Bone marrow (tissue), 2 donors: ENCODE results near the gene DSG2.
"Not testable (repeated sequence)": the region's sequence is repeated elsewhere in the genome, so short reads cannot be mapped to it uniquely, and the experiment has no call there.

Source experiments
- DNase-seq, 2 donors: peaks; one replicate each; lab custom pipeline; 2025; lab: John Stamatoyannopoulos, UW

The DSG2 gene

GRCh38 chr18:31497836-31498573 lies at the start of gene DSG2:
Gene DSG2, plus strand, starts transcription at chr18:31498177. Its CDS starts 75 bp downstream, at chr18:31498252.
- no peak for DNase-seq

- no peak for DNase-seq
These were observed 47.6 kb upstream of the DSG2 start for GRCh38 chr18:31450409-31450808.

GRCh38 chr18:31451625-31452024 lies 46.4 kb upstream of the DSG2 start:
- DNase-seq: no peak

GRCh38 chr18:31454066-31454708 lies 43.8 kb upstream of the DSG2 start:
- no peak for DNase-seq

GRCh38 chr18:31469629-31470028 lies 28.3 kb upstream of the DSG2 start:
- no peak for DNase-seq

GRCh38 chr18:31478688-31479087 lies 19.3 kb upstream of the DSG2 start:
- DNase-seq: no peak

- no peak for DNase-seq
These were observed 15.9 kb upstream of the DSG2 start for GRCh38 chr18:31482051-31482450.

- no peak for DNase-seq
These were observed 14.6 kb upstream of the DSG2 start for GRCh38 chr18:31483396-31483795.

- DNase-seq: no peak
These were observed 13.5 kb upstream of the DSG2 start for GRCh38 chr18:31484461-31484860.

GRCh38 chr18:31486165-31486564 lies 11.8 kb upstream of the DSG2 start:
- DNase-seq: no peak

GRCh38 chr18:31487246-31488015 lies 10.5 kb upstream of the DSG2 start:
- DNase-seq: no peak

GRCh38 chr18:31489311-31489710 lies 8.7 kb upstream of the DSG2 start:
- DNase-seq: no peak

- DNase-seq: no peak
These were observed 7.6 kb upstream of the DSG2 start for GRCh38 chr18:31490387-31490786.

- no peak for DNase-seq
These were observed 7.1 kb upstream of the DSG2 start for GRCh38 chr18:31490833-31491232.

- DNase-seq: no peak
These were observed 6.4 kb upstream of the DSG2 start for GRCh38 chr18:31491586-31491985.

GRCh38 chr18:31492671-31493070 lies 5.3 kb upstream of the DSG2 start:
- DNase-seq: no peak

- no peak for DNase-seq
These were observed 4.8 kb upstream of the DSG2 start for GRCh38 chr18:31493171-31493570.

GRCh38 chr18:31493941-31494340 lies 4.0 kb upstream of the DSG2 start:
- no peak for DNase-seq

- DNase-seq: not testable (repeated sequence)
These were observed 3.2 kb upstream of the DSG2 start for GRCh38 chr18:31494705-31495244.

GRCh38 chr18:31497404-31497835 lies 557 bp upstream of the DSG2 start:
- no peak for DNase-seq

GRCh38 chr18:31498574-31499524 lies 872 bp downstream of the DSG2 start:
- DNase-seq: no peak
